HG03439 (cell line): Measurements from ENCODE around the gene RNF144A.

Experiments used
- ATAC-seq: cut with Tn5 transposase; IDR thresholded peaks from one replicate; pipeline ENCODE4 v1.9.1; 2021; ENCODE audit warnings: mild to moderate bottlenecking, moderate library complexity; ENCODE audit not compliant: unreplicated experiment

The RNF144A gene

DNA sequence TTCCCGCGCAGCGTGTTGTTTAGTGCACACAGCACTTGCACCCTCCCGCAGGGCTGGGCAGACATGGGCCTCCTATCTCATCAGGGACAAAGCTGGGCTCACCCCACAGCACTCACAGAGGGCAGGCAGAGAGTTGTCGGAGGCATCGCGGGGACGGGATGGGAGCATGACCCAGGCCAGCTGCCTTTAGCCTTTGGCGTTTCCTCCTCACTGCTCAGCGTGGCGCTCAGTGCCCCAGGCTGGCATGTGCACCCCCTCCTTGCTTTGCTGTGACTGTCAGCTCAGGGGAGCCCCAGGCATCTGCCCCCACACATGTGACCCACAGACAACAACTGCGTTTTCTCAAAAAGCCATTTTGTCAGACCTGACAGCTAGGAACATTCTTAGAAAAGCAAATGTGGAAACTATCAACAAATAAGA lies 101.1 kb downstream of the RNF144A start:
- ATAC-seq, result no peak

DNA sequence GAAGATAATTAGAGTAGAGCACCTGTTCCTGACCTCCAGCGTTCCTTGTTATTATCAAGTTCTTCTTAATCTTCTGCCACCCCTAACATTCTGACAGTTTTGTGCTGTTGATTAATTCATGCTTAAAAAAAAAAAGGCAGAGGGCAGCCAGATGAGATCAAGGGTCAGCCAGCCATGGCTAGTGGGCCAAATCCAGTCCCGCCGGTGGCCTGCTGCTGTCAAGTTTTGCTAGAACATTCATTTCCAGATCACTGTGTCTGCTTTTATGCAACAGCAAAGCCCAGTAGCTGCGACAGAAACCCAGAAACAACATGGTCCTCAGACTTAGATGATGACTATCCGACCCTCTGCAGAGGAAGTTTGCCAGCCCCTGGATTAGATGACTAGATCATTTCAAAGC lies 101.6 kb downstream of the RNF144A start:
- no peak for ATAC-seq

DNA sequence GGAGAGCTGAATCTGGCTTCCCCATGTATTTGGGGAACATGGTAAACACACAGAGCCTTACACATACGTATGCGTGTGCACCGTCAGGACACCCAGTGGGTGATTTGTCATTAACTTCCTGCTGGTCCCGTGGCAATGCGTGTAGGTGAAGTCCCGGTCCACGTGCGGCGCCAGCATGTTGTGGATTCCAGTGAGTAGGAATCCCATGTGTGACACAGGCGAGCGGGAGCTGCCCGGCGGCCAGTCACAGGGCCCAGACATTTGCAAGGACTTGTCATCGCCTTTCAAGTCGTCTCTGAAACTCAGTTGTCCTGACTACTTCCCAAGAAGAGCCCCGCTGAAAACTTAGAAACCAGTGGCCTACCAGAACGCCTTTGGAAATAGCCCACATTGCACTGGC lies 102.0 kb downstream of the RNF144A start:
- no peak for ATAC-seq

DNA sequence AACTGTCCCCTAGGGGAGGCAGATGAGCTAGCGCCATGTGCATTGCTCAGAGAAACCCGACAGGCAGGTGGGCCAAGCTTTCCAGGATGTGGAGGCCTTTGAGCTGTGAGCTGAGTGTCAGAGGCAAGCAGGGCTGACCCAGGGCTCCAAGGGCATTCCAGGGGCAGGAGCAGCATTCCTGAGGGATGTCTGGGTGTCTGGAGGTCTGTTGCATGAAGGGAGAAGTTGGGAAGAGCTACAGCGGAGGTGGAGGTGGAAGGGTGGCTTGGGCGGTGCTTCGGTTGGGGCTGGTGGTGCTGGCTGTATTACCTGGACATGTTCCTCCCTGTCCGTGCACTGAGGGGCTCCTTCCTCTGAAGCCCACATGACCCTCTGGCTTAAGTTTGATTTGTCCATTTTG lies 102.8 kb downstream of the RNF144A start:
- no peak for ATAC-seq

DNA sequence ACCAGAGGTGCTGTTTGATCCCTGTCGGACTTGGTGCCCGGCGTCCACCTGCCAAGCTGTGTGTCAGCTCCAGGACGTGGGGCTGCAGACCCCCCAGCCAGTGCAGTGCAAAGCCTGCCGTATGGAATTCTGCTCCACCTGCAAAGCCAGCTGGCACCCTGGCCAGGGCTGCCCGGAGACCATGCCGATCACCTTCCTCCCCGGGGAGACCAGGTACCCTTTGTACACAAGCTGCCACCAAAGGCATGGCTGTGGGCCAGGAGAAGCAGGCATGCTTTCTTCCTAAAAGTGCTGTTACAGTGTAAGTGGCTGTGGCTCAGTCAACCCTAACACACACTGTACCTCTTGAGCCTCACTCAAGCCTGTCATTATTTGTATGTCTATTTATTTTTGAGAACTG lies 103.3 kb downstream of the RNF144A start:
- ATAC-seq, result no peak

DNA sequence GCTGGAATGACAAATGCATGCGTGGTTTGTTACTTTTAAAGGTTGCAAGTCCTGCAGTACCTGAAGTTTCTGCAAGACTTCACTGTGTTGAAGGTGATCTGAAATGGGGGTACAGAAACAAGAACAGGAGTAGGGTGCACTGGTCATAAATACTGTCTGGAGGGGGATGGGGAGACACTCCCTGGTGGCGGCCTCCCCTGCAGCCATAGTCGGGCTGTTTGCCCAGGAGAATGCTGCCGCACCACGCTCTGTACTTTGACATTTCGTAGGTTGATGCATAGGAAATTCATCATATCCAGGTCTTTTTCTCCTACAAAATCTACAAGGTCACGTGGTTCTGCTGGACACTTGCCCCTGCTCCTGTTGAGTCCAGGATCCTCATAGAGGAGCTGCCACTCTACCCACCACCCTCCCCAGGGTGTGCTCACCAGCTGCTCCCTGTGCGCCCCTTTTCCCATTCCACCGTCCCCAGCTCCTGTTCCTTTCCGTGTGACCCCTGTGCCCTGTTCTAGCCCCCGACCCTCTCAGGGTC lies 103.8 kb downstream of the RNF144A start:
- ATAC-seq, result no peak

DNA sequence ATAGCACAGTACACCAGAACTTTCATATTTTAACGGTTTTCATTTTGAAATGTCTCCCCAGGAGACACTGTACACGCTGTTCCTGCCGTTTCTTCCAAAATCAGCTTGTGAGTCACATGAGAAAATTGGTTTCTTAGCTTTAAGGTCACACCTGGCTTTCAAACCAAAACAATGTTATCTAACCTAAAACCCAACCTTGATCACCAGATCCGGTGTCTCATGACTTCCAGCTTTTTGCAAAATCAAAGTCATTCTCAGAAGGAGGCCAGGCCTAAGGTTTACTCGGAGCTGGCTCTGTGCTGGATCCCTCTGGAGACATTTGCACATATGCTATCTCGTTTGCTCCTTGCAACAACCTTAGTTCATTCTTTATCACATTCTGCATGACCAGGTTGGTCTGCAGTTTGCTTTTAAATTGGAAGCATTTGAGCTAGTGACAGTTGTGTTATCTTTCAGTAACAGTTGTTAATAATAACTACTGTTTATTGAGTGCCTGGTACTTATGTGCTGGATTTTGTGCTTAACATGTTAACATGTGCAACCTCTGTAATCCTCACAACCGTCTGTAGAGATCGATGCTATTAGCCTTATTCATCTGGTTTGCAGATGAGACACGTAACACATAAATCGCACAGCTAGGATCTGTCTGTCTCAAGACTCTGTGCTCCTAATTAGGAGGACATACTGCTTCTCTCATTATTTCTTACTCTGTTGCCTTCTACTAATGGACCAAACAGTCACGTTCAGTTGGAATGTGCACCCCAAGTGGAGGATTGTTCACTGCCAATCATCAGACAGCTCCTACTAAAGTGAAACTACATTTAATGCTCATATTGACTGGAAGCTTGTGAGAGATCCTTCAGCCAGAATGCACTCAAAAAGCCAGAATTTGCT lies 105.5 kb downstream of the RNF144A start:
- ATAC-seq, result no peak

DNA sequence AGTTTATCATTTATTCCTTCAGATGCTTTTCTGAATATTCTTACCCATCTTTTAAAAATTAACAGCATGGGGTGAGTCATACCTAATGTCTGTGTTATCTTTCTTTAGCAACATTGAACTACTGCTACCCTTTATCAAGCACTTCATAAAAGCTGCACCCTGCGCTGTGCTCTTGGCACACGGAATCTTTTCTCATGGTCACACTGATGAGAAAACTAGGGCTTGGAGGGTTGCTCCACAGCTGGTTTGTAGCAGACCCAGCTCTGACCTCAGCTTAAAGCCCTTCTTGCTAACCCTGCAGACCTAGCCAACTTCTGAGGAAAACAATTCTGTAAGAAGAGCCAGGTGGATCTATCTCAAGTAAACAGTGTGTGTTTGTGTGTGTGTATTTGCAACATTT lies 106.3 kb downstream of the RNF144A start:
- no peak for ATAC-seq

DNA sequence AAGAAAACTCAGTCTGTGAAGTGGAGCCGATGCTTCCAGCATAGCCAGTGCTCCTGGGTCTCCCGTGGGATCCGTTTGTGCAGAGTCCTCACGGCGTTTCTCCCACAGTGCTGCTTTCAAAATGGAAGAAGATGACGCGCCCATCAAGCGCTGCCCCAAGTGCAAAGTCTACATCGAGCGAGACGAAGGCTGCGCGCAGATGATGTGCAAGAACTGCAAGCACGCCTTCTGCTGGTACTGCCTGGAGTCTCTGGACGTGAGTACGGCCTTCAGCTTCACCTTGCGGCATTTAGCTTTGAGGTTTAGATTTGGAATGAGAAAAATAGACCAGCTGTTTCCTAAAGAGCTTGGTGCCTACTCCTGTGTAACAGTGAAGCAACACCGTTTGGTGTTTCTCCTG lies 107.0 kb downstream of the RNF144A start:
- no peak for ATAC-seq

DNA sequence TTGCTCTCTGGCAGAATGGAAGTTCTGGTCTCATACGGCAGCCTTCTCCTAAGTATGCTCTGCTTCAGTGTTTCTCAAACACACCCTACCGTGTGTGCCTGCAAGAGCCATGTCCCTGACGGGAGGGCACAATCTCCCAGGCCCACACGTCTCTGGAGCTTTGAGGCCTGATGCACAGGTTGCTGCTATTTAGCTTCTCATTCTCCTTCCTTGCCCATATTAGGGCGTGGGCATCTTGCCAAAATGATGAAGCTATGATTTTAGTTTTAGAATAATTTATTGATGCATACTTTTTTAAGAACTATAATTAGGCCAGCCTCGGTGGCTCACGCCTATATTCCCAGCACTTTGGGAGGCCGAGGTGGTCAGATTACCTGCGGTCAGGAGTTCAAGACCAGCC lies 107.9 kb downstream of the RNF144A start:
- ATAC-seq, result no peak

DNA sequence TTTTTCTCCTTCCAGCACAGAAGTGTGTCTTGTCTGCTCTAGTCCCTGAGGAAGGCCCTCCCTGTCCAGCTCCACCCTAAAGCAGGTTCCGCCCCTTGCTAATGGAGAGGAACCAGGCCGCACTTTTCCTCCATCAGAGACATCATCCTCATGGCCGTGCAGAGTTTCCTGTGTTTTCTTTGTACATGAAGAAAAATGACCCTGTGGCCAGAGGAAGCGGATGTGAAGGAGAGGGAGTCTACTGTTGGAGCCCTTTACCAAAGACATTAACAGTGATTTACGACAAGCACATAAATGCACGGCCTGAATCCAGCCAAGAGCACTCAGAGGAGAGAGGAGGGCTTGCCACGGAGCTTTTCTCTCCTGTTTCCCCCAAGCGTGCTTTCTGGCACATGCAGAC lies 109.5 kb downstream of the RNF144A start:
- ATAC-seq, result no peak

DNA sequence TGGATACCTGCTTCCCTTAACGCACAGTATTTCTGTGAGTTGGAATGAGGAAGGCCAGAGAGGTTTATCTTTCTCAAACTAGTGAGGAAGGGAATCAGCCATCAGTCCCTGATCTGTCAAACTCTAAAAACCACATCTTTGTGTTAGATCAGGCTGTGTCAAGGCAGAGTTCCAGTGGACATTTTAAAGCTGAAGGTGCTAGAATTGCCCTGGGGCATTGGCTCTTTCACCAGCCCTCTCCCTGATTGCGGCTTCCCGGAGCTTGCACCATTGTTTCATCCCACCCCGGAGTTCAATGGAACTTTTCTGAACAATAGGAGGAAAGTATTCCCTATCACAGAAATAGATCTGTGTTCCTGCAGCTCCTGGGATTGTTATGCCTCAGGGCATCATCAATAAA lies 110.2 kb downstream of the RNF144A start:
- ATAC-seq, result no peak

DNA sequence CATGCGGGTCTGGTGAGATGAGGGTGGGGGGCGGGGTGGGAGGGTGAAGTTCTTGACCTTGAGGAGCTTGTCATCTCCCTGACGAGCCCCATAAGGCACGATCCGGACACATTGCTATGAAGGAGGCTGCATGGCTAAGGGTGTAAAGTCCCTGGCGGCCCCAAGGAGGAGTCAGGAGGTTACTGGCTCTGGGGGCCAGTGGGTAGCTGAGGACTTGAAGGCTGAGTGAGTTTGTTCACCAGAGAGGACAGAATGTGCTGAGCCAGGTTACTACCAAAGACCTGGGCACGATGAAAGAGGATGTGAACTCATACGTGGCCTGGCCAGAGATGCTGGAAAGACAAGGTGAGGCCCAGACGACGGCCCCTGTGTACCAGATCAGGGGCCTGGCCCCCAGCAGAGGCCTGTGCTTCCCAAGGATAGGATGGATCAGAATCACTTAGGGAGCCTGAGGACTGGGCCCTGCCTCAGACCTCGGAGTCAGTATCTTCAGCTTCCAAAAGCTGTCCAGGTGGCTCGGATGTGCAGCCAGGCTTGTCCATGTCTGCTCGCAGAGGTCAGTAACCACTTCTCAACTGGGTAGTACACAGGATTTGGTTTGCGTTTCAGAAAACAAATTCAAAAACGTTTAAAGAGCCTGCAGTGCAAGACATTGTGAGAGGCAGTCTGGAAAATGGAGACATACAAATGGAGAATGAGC lies 110.9 kb downstream of the RNF144A start:
- no peak for ATAC-seq

DNA sequence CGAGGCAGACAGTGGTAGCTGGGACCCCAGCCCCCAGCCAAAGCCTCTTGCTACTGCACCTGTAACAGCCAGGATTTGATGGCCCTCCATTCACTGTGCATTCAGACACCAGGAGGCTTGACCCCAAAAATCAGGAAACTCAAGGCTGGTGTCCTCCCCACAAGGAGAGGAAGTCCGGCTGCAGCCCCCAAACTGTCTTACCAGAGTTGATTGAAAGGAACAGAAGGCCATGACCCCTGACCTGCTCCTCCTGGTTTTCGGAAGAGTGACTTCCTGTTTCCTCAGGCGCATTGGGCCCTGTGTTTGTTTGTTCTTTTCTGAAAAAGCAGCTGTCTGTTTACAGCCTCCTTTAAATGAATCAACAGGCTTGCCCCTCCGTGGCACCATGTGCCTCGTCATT lies 111.6 kb downstream of the RNF144A start:
- no peak for ATAC-seq

DNA sequence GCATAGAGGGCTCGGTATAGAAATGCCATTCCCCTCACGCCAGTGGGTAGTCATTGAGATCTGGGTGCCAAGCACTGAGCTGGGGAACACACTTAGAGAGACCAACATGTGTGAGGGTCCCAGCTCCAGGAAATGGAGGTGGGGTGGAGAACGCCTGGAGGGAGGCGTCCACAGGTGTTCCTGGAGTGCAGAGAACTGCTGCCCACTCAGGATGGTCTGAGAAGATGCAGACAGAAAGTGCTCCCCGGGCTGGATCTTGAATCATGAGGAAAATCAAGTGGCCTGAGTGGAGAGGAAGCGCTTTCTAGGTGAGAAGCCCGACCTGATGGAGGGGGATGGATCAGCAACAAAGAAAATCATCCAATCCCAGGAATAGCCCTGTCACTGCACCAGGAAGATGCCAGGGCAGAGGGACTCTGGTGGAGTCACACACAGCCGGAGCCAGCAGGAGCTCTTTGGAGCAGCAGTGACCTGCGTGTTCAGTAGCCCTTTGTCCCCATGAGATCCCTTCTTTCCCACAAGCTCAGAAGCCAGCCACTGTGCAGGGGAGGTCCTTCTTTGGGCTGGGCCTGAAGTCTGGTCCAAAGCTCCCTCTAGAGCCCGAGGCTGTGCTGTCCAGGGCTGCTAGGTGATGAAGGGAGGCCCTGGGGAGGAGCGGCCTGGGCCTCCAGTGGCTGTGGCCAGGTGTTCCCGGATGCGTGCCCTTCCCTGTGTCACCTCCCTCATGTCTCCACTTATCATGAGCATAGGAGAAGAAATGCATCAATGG lies 112.3 kb downstream of the RNF144A start:
- no peak for ATAC-seq

DNA sequence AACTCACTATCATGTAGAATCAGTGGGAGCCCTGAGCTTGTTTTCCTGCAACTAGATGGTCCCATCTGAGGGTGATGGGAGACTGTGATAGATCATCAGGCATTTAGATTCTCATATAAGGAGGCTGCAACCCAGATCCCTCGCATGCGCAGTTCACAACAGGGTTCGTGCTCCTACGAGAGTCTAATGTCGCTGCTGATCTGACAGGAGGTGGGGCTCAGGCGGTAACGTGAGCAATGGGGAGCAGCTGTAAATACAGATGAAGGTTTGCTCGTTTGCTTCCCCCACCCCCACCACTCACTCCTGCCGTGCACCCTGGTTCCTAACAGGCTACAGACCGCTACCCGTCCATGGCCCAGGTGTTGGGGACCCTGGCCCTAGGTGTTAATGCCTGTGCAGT lies 113.6 kb downstream of the RNF144A start:
- no peak for ATAC-seq

DNA sequence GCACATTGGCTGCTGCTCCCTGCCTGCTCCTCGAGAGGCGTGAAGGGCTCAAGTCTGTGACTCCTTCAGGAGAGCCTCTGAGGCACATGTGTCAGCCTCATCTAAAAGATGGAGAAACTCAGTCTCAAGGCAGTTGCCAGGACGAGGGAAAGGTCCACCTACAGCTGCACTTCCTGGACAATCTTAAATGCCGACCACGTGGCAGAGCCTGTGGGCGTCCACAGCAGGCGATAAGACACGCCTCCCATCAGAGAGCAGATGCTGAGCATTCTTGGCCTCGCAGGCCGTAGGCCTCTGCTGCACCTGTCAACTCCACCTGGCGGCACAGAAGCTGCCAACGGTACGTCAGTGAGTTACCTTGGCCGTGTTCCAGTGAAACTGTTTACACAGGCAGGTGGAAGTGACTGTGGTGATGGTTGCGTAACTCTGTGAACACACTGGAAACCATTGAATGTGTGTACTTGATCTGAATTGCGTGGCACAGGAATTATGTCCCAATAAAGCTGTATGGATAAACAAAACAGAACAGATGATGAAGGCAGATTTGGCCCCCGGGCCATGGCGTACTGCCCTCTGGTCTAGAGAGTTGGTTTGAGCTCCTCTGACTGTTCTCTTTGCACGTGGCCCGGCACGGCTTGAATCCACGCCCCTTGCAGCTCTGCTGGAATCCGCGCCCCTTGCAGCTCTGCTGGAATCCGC lies 114.5 kb downstream of the RNF144A start:
- no peak for ATAC-seq

DNA sequence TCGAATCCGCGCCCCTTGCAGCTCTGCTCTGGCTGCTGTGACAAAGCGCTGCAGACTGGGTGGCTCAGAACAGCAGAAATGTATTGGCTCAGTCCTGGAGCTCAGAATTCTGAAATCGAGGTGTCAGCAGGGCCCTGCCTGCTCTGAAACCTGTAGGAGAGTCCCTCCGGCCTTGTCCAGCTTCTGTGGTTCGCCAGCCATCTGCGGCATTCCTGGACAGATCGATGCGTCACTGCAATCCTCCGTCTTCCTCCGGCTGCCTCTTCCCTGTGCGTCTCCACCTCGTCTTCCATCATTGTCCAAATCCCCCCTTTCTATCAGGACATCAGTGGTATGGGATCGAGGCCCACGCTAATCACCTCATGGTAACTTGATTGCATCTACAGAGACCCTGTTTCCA lies 115.2 kb downstream of the RNF144A start:
- ATAC-seq, result no peak

DNA sequence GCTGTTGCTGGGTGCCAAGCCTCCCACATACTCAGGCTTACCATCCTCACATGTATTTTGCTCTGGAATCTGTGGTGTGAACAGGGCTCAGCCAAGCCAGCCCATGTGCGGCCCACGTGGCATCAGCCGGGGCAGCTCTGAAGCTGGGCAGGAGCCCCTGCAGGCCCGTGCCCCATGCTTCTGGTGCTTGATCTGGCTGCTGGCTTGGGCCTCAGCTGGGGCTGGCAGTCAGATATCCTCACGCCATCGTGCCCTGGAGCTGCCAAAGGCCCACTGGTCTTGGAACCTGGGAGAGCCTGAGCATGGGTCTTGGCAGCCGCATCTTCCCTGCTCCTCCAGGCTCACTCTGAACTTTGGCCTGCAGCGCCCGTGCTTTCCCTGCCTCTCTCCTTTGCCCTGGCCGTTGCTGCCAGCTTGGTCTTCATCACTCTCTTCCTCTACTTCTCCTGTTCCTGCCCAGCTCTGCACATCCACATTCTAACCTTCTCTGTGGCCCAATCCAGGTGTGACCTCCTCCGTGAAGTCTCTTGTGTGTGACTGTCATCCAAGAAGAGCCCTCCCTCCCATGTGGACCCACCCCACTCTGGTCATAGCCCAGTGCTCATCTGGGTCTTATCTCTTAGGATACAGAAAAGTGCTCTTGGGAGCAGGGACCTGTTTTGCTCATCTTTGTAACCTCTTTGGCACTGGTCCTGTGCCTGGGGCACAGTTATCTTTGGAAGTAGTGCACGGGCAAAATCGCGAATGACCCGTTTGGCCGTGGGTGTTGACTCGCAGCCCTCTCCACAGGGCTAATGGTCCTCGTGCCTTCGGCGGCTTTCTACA lies 116.1 kb downstream of the RNF144A start:
- ATAC-seq, result no peak

DNA sequence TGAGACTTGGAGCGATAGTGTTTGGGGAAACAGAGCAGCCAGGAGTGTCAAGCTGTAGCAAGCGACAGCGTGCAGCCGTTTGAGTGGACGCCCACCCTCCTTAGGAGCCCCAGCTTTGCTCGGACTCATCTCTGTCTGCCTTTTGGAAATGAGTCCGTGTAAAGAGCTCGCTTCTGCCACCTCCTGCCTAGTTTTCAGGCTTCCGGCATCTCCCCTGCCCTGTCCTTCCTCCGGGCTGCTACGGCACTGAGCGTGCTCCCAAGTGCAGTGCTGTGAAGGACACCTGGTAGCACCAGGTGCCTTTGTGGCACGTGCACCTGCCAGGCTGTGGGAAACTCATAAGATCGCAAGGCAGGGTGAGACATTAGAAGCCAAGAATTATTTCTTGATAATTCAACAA lies 117.1 kb downstream of the RNF144A start:
- no peak for ATAC-seq
